Activated CD4-positive, alpha-beta T cell treated with anti-CD3 and anti-CD28 coated beads for 36 hours (primary cell): ENCODE data around the gene MCU. TPM values are rescaled to one million over a fixed set of nuclear protein-coding genes. Genes with fewer than 3 reads are reported as not detected.
"Not testable (repeated sequence)": the region's sequence is repeated elsewhere in the genome, so short reads cannot be mapped to it uniquely, and the experiment has no call there.

Experiments
- ATAC-seq: fragments of 200-7000 bp; cut with Tn5 transposase; one replicate; pipeline ENCODE4 v1.10.0; 2021; ENCODE audit warnings: mild to moderate bottlenecking, moderate library complexity
- CTCF ChIA-PET: fragments of 350-600 bp; sonication (Branson Sonifier 250); formaldehyde crosslinking; loops from one replicate; lab custom pipeline; 2021; ENCODE audit warnings: antibody characterized with exemption; lab: Charles Lee
- POLR2A ChIA-PET: fragments of 350-600 bp; sonication (Branson Sonifier 250); formaldehyde crosslinking; loops from one replicate; lab custom pipeline; 2021; ENCODE audit warnings: antibody characterized with exemption, inconsistent platforms; lab: Charles Lee
- DNase-seq: peaks from one replicate; pipeline ENCODE4 v3.0.0-alpha.2; 2020
- H3K27ac Mint-ChIP-seq: one replicate; pipeline ENCODE4 v1.8.0; 2021; ENCODE audit warnings: mixed read lengths
- H3K27me3 Mint-ChIP-seq: one replicate; pipeline ENCODE4 v1.8.0; 2021; ENCODE audit warnings: mixed read lengths
- H3K36me3 Mint-ChIP-seq: one replicate; pipeline ENCODE4 v1.8.0; 2021; ENCODE audit warnings: low read depth, mixed read lengths
- H3K4me1 Mint-ChIP-seq: one replicate; pipeline ENCODE4 v1.8.0; 2021; ENCODE audit warnings: mixed read lengths
- H3K4me3 Mint-ChIP-seq: one replicate; pipeline ENCODE4 v1.8.0; 2021; ENCODE audit warnings: mild to moderate bottlenecking, moderate library complexity, mixed read lengths
- H3K9me3 Mint-ChIP-seq: one replicate; pipeline ENCODE4 v1.8.0; 2021; ENCODE audit warnings: low read depth, mixed read lengths
- intact Hi-C, 2 experiments: fragments of 100-400 bp; cut with DNase I in 1 of 2; cut with micrococcal nuclease in 1 of 2; formaldehyde crosslinking; loops; one replicate each; pipeline versions ENCODE4 v1.14.2 to v1.15.1; 2022 to 2024; cut with DNase I, micrococcal nuclease
- total RNA-seq, 2 experiments: library from RNA; stranded (reverse); gene quantifications; one replicate each; pipeline ENCODE4 v1.2.3, GENCODE V29; 2021

MCU gene
- total RNA-seq, 2 experiments from 2014 or later = 15.1 to 16.0 TPM

- H3K27ac Mint-ChIP-seq = no peak overlapping the region
- DNase-seq (no peak), ATAC-seq (no peak)
- no peak overlapping the region for H3K4me3 Mint-ChIP-seq
- intact Hi-C loops = no loop called here
- no peaks in the 10 kb centered on the region for H3K36me3 Mint-ChIP-seq
- no peaks in the 10 kb centered on the region for H3K9me3 Mint-ChIP-seq
- CTCF ChIA-PET = no interaction called here
- no peaks in the 10 kb centered on the region for H3K4me1 Mint-ChIP-seq
- peaks cover 2% of the 10 kb centered on the region for H3K27me3 Mint-ChIP-seq
- POLR2A ChIA-PET = no interaction called here
Measured at GRCh38 chr10:72660220-72660619, 31.7 kb upstream of the MCU start.

GRCh38 chr10:72661431-72661830, 30.5 kb upstream of the MCU start:
- CTCF ChIA-PET = no interaction called here
- no peaks in the 10 kb centered on the region for H3K36me3 Mint-ChIP-seq
- POLR2A ChIA-PET = no interaction called here
- H3K27ac Mint-ChIP-seq = no peak overlapping the region
- H3K27me3 Mint-ChIP-seq = peaks cover 2% of the 10 kb centered on the region
- H3K4me3 Mint-ChIP-seq = no peak overlapping the region
- no peak for DNase-seq
- intact Hi-C loops = no loop called here
- no peaks in the 10 kb centered on the region for H3K9me3 Mint-ChIP-seq
- no peak for ATAC-seq
- H3K4me1 Mint-ChIP-seq = no peaks in the 10 kb centered on the region

- Mint-ChIP-seq H3K36me3 (no peaks in the 10 kb centered on the region), H3K9me3 (no peaks in the 10 kb centered on the region), H3K4me1 (no peaks in the 10 kb centered on the region), H3K27ac (no peak overlapping the region), H3K4me3 (no peak overlapping the region), H3K27me3 (peaks cover 2% of the 10 kb centered on the region)
- POLR2A ChIA-PET = no interaction called here
- ATAC-seq = no peak
- intact Hi-C loops = no loop called here
- DNase-seq = no peak
- CTCF ChIA-PET = no interaction called here
Measured at GRCh38 chr10:72663971-72664370, 28.0 kb upstream of the MCU start.

DNA sequence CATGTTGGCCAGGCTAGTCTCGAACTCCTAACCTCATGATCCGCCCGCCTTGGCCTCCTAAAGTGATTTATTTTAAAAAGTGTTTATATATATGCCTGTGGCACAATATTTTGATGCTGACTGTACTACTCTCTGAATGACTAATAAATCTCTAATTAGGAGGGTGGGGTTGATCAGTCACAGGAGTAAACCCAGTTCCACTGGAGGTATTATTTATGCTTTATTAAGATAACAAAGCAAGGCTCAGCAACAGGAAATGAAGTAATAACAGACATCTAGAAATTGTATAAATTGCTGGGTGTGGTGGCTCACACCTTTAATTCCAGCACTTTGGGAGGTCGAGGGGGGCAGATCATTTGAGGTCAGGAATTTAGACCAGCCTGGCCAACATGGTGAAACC, 26.0 kb upstream of the MCU start:
- Mint-ChIP-seq H3K4me3 (no peak overlapping the region), H3K9me3 (no peaks in the 10 kb centered on the region), H3K27ac (no peak overlapping the region), H3K4me1 (no peaks in the 10 kb centered on the region), H3K27me3 (no peaks in the 10 kb centered on the region), H3K36me3 (no peaks in the 10 kb centered on the region)
- intact Hi-C loops = no loop called here
- ChIA-PET CTCF (no interaction called here), POLR2A (no interaction called here)
- DNase-seq (no peak), ATAC-seq (no peak)

DNA sequence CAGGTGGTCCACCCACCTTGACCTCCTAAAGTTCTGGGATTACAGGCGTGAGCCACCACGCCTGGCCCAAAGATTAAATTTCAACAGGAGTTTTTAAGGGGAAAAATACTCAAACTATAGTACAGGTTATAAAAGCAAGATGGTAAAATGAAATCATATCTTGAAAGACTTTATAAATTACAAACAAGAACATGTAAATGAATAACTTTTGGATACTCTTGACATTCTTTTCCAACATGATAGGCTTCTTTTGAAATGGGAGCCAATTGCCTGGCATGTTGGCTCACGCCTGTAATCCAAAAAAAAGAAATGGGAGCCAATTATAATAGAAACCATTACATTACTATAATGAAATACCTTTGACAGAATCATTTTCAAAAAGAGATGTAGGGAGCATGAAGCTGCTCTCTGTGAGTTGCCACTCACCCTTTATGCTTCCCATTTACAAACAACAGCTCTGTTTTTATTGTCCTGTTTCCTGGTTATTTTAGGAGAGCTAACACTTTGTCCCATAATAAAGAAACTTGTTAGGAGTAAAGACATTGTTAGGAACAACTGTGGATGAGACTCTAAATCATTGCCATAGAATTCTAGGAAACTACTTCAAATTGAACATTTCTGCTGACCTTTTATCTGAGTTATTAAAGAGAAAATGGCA, 24.6 kb upstream of the MCU start:
- H3K27ac Mint-ChIP-seq = no peak overlapping the region
- CTCF ChIA-PET = no interaction called here
- ATAC-seq (no peak), DNase-seq (no peak)
- no peak overlapping the region for H3K4me3 Mint-ChIP-seq
- no peaks in the 10 kb centered on the region for H3K4me1 Mint-ChIP-seq
- H3K36me3 Mint-ChIP-seq = no peaks in the 10 kb centered on the region
- intact Hi-C loops = no loop called here
- POLR2A ChIA-PET = no interaction called here
- no peaks in the 10 kb centered on the region for H3K9me3 Mint-ChIP-seq
- no peaks in the 10 kb centered on the region for H3K27me3 Mint-ChIP-seq

GRCh38 chr10:72673280-72673679, 18.7 kb upstream of the MCU start:
- no peak overlapping the region for H3K27ac Mint-ChIP-seq
- no peak for ATAC-seq
- H3K36me3 Mint-ChIP-seq = no peaks in the 10 kb centered on the region
- H3K27me3 Mint-ChIP-seq = peaks cover 4% of the 10 kb centered on the region
- H3K4me1 Mint-ChIP-seq = peaks cover 12% of the 10 kb centered on the region
- ChIA-PET CTCF (interaction anchor here (0.5 to 0.6 kb wide), 2 partner anchors 38 to 147 kb away, joined by 3 to 4 read pairs; no protein-coding TSS in a partner anchor), POLR2A (no interaction called here)
- intact Hi-C loops = no loop called here
- H3K9me3 Mint-ChIP-seq = no peaks in the 10 kb centered on the region
- no peak overlapping the region for H3K4me3 Mint-ChIP-seq
- no peak for DNase-seq

- ATAC-seq, POLR2A ChIA-PET, H3K9me3 Mint-ChIP-seq, CTCF ChIA-PET, DNase-seq, H3K36me3 Mint-ChIP-seq, H3K27me3 Mint-ChIP-seq, H3K4me3 Mint-ChIP-seq, H3K27ac Mint-ChIP-seq, intact Hi-C loops: not testable (repeated sequence)
- H3K4me1 Mint-ChIP-seq = peaks cover 12% of the 10 kb centered on the region
Measured at GRCh38 chr10:72674174-72674573, 17.8 kb upstream of the MCU start.

GRCh38 chr10:72679838-72680241, 12.1 kb upstream of the MCU start:
- no peaks in the 10 kb centered on the region for H3K9me3 Mint-ChIP-seq
- H3K36me3 Mint-ChIP-seq = no peaks in the 10 kb centered on the region
- H3K27ac Mint-ChIP-seq = no peak overlapping the region
- intact Hi-C loops = loop anchor here in 1 of 2 experiments (5.0 kb wide), 1 partner anchor 118 kb away; no protein-coding TSS in a partner anchor
- DNase-seq (no peak), ATAC-seq (no peak)
- no peak overlapping the region for H3K4me3 Mint-ChIP-seq
- POLR2A ChIA-PET = interaction anchor here (0.6 to 1.2 kb wide), 2 partner anchors 32 to 54 kb away, joined by 3 to 4 read pairs; partner anchors contain the start of gene MICU1
- CTCF ChIA-PET = no interaction called here
- H3K4me1 Mint-ChIP-seq = peaks cover 12% of the 10 kb centered on the region
- peaks cover 3% of the 10 kb centered on the region for H3K27me3 Mint-ChIP-seq

DNA sequence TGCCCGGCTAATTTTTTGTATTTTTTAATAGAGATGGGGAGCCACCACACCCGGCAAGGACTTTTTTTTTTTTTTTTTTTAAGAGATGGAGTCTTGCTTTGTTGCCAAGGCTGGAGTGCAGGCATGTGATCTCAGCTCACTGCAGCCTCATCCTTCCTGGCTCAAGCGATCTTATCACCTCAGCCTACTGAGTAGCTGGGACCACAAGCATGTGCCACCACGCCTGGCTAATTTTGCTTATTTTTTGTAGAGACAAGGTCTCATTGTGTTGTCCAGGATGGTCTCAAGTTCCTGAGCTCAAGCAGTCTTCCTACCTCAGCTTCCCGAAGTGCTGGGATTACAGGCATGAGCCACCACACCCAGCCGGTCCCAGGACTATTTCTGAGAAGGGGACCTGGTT, 9.3 kb upstream of the MCU start:
- Mint-ChIP-seq H3K9me3 (no peaks in the 10 kb centered on the region), H3K27me3 (peaks cover 7% of the 10 kb centered on the region), H3K4me3 (no peak overlapping the region), H3K4me1 (no peaks in the 10 kb centered on the region), H3K27ac (no peak overlapping the region), H3K36me3 (no peaks in the 10 kb centered on the region)
- intact Hi-C loops = no loop called here
- ChIA-PET CTCF (interaction anchor here (1.0 kb wide), 1 partner anchor 318 kb away, joined by 3 read pairs; no protein-coding TSS in a partner anchor), POLR2A (no interaction called here)
- DNase-seq (no peak), ATAC-seq (no peak)

GRCh38 chr10:72685264-72685921, 6.5 kb upstream of the MCU start:
- Mint-ChIP-seq H3K9me3 (no peaks in the 10 kb centered on the region), H3K4me3 (no peak overlapping the region), H3K36me3 (no peaks in the 10 kb centered on the region), H3K27me3 (peaks cover 5% of the 10 kb centered on the region), H3K4me1 (peaks cover 5% of the 10 kb centered on the region), H3K27ac (no peak overlapping the region)
- intact Hi-C loops = no loop called here
- ChIA-PET CTCF (interaction anchor here (0.6 to 1.1 kb wide), 4 partner anchors 11 to 162 kb away, joined by 3 to 7 read pairs (median 4); no protein-coding TSS in a partner anchor), POLR2A (no interaction called here)
- DNase-seq (no peak), ATAC-seq (no peak)

- peaks cover 10% of the 10 kb centered on the region for H3K4me1 Mint-ChIP-seq
- ATAC-seq, H3K4me3 Mint-ChIP-seq, DNase-seq, H3K36me3 Mint-ChIP-seq, intact Hi-C loops, H3K27ac Mint-ChIP-seq, H3K9me3 Mint-ChIP-seq, H3K27me3 Mint-ChIP-seq, POLR2A ChIA-PET: not testable (repeated sequence)
- CTCF ChIA-PET = interaction anchor here (1.1 kb wide), 1 partner anchor 158 kb away, joined by 4 read pairs; no protein-coding TSS in a partner anchor
Measured at GRCh38 chr10:72686430-72686829, 5.5 kb upstream of the MCU start.

DNA sequence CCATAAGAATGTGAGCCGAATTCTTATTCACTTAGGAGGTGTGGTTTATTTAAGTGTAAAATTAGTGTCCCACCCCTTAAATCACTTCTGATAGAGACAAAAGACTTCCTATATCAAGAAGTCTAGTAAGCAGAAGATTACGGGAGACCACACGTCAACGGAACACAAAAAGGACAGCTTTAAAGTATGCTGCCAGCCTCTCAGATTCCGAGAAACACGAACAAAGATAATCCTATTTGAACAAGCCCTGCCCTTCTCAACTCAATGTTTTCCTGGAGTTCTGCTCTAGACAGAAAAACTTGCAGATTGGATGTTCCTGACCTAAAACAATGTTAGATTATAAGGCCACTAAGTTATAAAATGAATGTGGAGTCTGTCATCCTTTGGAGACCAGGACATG, 4.9 kb upstream of the MCU start:
- DNase-seq = no peak
- peaks cover 15% of the 10 kb centered on the region for H3K4me1 Mint-ChIP-seq
- ChIA-PET CTCF (no interaction called here), POLR2A (no interaction called here)
- no peak overlapping the region for H3K4me3 Mint-ChIP-seq
- intact Hi-C loops = no loop called here
- peaks cover 5% of the 10 kb centered on the region for H3K27me3 Mint-ChIP-seq
- H3K36me3 Mint-ChIP-seq = no peaks in the 10 kb centered on the region
- no peaks in the 10 kb centered on the region for H3K9me3 Mint-ChIP-seq
- ATAC-seq = no peak
- H3K27ac Mint-ChIP-seq = no peak overlapping the region
